Body of pancreas (tissue), 4 donors: Measurements from ENCODE around the gene MTHFS.

Experiments used
- CTCF ChIP-seq, 7 experiments: fragments of 450-650 bp in 4 of 7; fragments of 200-600 bp in 3 of 7; sonication (generic) in 3 of 7; IDR thresholded peaks; one replicate each; pipeline ENCODE4 v1.5.1; 2016 to 2019; ENCODE audit warnings: antibody characterized with exemption in 7 of 7
- POLR2A ChIP-seq, 3 donors: fragments of 450-650 bp; IDR thresholded peaks; one replicate each; pipeline ENCODE4 v1.6.1; 2016; ENCODE audit warnings: antibody characterized with exemption in 3 of 3, mild to moderate bottlenecking in 2 of 3

- TF ChIP-seq CTCF (IDR thresholded peaks at IDR 0.05), result no peak
- TF ChIP-seq POLR2A (IDR thresholded peaks at IDR 0.05), result no peak
Observed at GRCh38 chr15:79887054-79887930, 9.5 kb downstream of the MTHFS start.
